ENCODE data around the gene P2RX2. TPM values are rescaled to one million over a fixed set of nuclear protein-coding genes. Genes with fewer than 3 reads are reported as not detected.

Gene P2RX2
- total and polyA plus RNA-seq, 2 of the 4 experiments (the other 2 are of a cell fraction) = not detected

DNA sequence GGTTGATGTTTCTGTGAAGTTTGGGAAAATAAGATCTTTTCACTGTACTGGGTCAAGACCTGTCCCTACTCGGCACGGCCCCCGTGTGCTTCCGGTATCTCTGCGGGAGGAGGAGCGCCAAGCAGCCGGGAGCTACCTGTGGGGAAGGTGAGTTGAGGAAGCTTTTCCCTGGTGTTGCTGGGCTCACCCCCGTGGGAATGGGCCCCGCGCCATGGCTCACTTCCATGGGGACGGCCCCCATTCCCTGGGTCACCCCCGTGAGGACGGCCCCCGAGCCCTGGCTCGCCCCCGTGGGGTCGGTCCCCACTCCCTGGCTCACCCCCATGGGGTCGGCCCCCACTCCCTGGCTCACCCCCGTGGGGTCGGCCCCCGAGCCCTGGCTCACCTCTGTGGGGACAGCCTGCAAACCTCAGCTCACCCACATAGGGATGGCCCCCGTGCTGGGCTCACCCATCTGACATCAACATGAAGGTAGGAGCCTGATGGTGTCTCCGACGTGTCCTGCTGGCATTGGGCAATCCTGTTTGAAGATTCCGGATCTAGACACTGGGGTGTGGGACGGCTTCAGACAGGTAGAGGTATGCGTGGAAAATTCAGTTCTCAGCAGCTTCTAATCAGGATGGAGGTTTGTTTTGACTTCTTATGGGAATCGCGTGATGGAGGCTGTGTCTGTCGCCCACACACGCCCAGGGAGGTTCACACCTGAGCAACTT lies 17.2 kb upstream of the P2RX2 start (continued):
- TF ChIP-seq, protein P1, sequence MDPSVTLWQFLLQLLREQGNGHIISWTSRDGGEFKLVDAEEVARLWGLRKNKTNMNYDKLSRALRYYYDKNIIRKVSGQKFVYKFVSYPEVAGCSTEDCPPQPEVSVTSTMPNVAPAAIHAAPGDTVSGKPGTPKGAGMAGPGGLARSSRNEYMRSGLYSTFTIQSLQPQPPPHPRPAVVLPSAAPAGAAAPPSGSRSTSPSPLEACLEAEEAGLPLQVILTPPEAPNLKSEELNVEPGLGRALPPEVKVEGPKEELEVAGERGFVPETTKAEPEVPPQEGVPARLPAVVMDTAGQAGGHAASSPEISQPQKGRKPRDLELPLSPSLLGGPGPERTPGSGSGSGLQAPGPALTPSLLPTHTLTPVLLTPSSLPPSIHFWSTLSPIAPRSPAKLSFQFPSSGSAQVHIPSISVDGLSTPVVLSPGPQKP (IDR thresholded peaks at IDR 0.05; ENCODE audit: borderline replicate concordance, low read depth, low read length) = no peak

DNA sequence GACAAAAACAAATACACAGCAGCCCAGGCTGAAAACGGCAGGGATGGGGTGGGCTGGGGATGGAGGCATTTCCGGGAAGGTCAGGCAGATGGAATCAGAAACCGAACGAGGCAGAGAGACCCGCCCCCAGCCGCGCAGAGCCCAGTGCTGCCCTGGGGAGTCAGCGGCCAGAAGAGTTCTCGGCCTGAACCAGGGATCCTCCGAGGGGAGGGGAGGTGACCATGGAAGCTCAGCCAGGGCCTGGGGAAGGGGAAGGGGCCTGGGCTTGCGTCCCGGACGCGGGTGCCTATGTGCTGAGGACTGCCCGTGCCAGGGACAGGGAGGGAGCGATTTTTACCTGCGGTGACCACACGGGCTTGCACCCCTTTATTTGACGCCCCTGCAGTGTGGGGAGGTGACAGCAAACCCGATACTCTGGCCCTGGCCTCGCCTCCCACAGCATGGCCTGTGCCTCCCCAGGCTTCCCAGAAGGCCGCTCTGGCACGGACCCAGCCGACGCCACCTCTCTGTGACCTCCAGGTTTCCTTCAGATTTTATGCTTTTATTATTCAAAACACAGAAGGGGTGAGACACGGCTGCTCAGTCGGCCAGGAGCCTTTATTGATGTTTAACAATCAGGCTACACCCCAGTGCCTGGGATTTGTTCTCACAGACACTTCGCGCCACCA lies 15.9 kb upstream of the P2RX2 start:
- intact Hi-C loops (cut with micrococcal nuclease) = no loop called here
- H2BK20ac ChIP-seq (ENCODE audit: low read depth, low read length) = no peak overlapping the region
- H3K27me3 ChIP-seq (ENCODE audit: control insufficient read depth, insufficient read depth, low read length) = peaks cover 30% of the 10 kb centered on the region
- peak overlapping the region; percentile 28; the same call in 1 of the 2 replicates for H4K5ac ChIP-seq (ENCODE audit: low read depth, low read length)
- no peaks in the 10 kb centered on the region for H3K9me1 ChIP-seq (ENCODE audit: insufficient read depth, low read length)
- no peaks in the 10 kb centered on the region for H3K9me3 ChIP-seq (ENCODE audit: control insufficient read depth, insufficient read depth, low read length)
- H4K91ac ChIP-seq (ENCODE audit: insufficient read depth, low read depth, low read length) = no peak overlapping the region
- H3K9ac ChIP-seq (ENCODE audit: low read depth, low read length) = no peak overlapping the region
- H3K27ac ChIP-seq (ENCODE audit: insufficient read depth, low read length) = no peak overlapping the region
- 38% methylated on average over 16 of the region's 29 CpGs; no CpG with 5 or more reads in 1 of the 2 experiments for WGBS, 2 experiments (ENCODE audit: extremely low coverage in 2 of 2, insufficient read length in 1 of 2)
- no peaks in the 10 kb centered on the region for H3K36me3 ChIP-seq (ENCODE audit: control insufficient read depth, insufficient read depth, low read length)
- H3K4me3 ChIP-seq (ENCODE audit: insufficient read depth, low read depth, low read length) = no peak overlapping the region
- peak; percentile 21; the same call in 1 of the 2 replicates for ATAC-seq (ENCODE audit: low read depth)
- H2AK9ac ChIP-seq (replicated peaks; ENCODE audit: low read depth, low read length, poor library complexity) = peak overlapping the region; percentile 28
- H2BK15ac ChIP-seq (ENCODE audit: low read depth, low read length) = no peak overlapping the region
- no peak overlapping the region for H3K23ac ChIP-seq (ENCODE audit: low read depth, low read length)
- H3K18ac ChIP-seq (ENCODE audit: low read depth, low read length) = no peak overlapping the region; the same call in 1 of the 2 replicates
- H3K79me1 ChIP-seq (ENCODE audit: low read depth in 1 of 2, low read length in 2 of 2) = no peaks in the 10 kb centered on the region
- no peak for DNase-seq
- CTCF ChIA-PET = no interaction called here
- no peak overlapping the region for H3K14ac ChIP-seq (replicated peaks; ENCODE audit: low read depth, low read length)
- peaks cover 7% of the 10 kb centered on the region; the same call in 1 of the 2 replicates for H3K4me1 ChIP-seq (ENCODE audit: control insufficient read depth, insufficient read depth, low read length)
- H2AFZ ChIP-seq (replicated peaks; ENCODE audit: low read length, poor library complexity) = peak overlapping the region; percentile 76
- H4K8ac ChIP-seq (ENCODE audit: low read depth in 2 of 2, low read length in 2 of 2) = no peak overlapping the region
- H2BK5ac ChIP-seq (ENCODE audit: low read depth, low read length, poor library complexity, severe bottlenecking) = no peak overlapping the region
- no peak overlapping the region for H2AK5ac ChIP-seq (ENCODE audit: low read depth, low read length)
- POLR2A ChIA-PET (ENCODE audit: unreplicated experiment) = no interaction called here
- no TSS peak for BruUV-seq (replicated peaks)
- dilution Hi-C loops (cut with HindIII; ENCODE audit: low sequenced_read_pairs, unreplicated experiment) = no loop called here
- H4K20me1 ChIP-seq (ENCODE audit: insufficient read depth, low read length) = peaks cover 2% of the 10 kb centered on the region; the same call in 1 of the 2 replicates
- no peak overlapping the region for H2BK120ac ChIP-seq (ENCODE audit: low read depth, low read length)
- in situ Hi-C loops (cut with MboI; ENCODE audit: low sequenced_read_pairs) = no loop called here
- H3K56ac ChIP-seq (ENCODE audit: extremely low read depth, insufficient read depth, low read length) = no peak overlapping the region
- peak overlapping the region; percentile 20; the same call in 1 of the 2 replicates for H3K4ac ChIP-seq (ENCODE audit: low read depth, low read length)
- H3K4me2 ChIP-seq (ENCODE audit: low read depth, low read length) = no peak overlapping the region; the same call in 1 of the 2 replicates
- no peak for TF ChIP-seq BHLHE40 (IDR thresholded peaks at IDR 0.05; ENCODE audit: low read depth, low read length)
- no peak for TF ChIP-seq CHD1 (IDR thresholded peaks at IDR 0.05; ENCODE audit: low read depth, low read length)
- no peak for TF ChIP-seq SMC3 (IDR thresholded peaks at IDR 0.05; ENCODE audit: low read depth, low read length)
- no peak for TF ChIP-seq NFE2L2 (IDR thresholded peaks at IDR 0.05; ENCODE audit: low read depth, low read length)
- TF ChIP-seq MAFK (IDR thresholded peaks at IDR 0.05; ENCODE audit: low read depth, low read length) = no peak
- TF ChIP-seq RFX5 (IDR thresholded peaks at IDR 0.05; ENCODE audit: low read depth, low read length) = no peak
- TF ChIP-seq RAD21 (IDR thresholded peaks at IDR 0.05; ENCODE audit: low read length) = no peak
- no peak for TF ChIP-seq MAZ (IDR thresholded peaks at IDR 0.05; ENCODE audit: borderline replicate concordance, low read depth, low read length)
- TF ChIP-seq FOS (IDR thresholded peaks at IDR 0.05; ENCODE audit: low read depth, low read length) = no peak
- no peak for TF ChIP-seq USF2 (IDR thresholded peaks at IDR 0.05; ENCODE audit: low read depth, low read length)
- no peak for TF ChIP-seq MXI1 (IDR thresholded peaks at IDR 0.05; ENCODE audit: borderline replicate concordance, low read depth, low read length)
- TF ChIP-seq POLR2A (IDR thresholded peaks at IDR 0.05; ENCODE audit: low read depth, low read length) = no peak
- TF ChIP-seq CEBPB (IDR thresholded peaks at IDR 0.05; ENCODE audit: low read depth, low read length) = no peak

Data from IMR-90 (cell line).